Left colon (tissue), 2 donors: ENCODE data around the gene NFKBIZ. TPM values are rescaled to one million over a fixed set of nuclear protein-coding genes. Genes with fewer than 3 reads are reported as not detected.

Source experiments
- ATAC-seq: fragments of 200-7000 bp; cut with Tn5 transposase; one replicate; pipeline ENCODE4 v1.9.1; 2020; ENCODE audit warnings: mild to moderate bottlenecking, moderate library complexity
- DNase-seq, 2 donors: peaks; one replicate each; pipeline ENCODE4 v3.0.0-alpha.2; 2020
- intact Hi-C, 2 donors: fragments of 100-400 bp; cut with DNase I in 1 of 2; cut with micrococcal nuclease in 1 of 2; formaldehyde crosslinking; loops; one replicate each; pipeline versions ENCODE4 v1.11.2 to v1.14.0; 2022; cut with DNase I, micrococcal nuclease
- long read RNA-seq: library from polyadenylated mRNA; unstranded; transcript quantifications from one replicate; pipeline ENCODE4 v2.0.0, GENCODE V29; 2021
- total RNA-seq, 2 donors: library from RNA; stranded (reverse); fragmentation: NEBNext Ultra II Directional; extraction: Animal tissue kit (Norgen Biotek cat#: 25700); gene quantifications; one replicate each; pipeline ENCODE4 v1.2.1, GENCODE V29; 2021
- donor health status: DM: no; HTN: no; CAD: no.
- donor health status: DM: yes; HTN: yes; CAD: no.

The NFKBIZ gene
- total RNA-seq, result 100 to 1,000 TPM in 1 of 2 donors, 10 to 100 TPM in 1; 86.5 to 170 TPM
- long read RNA-seq, transcript NFKBIZ-202 (12 exons, 3,923 nt), result major isoform, 25 of 48 reads
- long read RNA-seq, partial matches to known transcripts, result 12 of 48 reads
- long read RNA-seq, other reads (novel, unspliced or antisense), result 10 of 48 reads

GRCh38 chr3:101848754-101849713, at the start of gene NFKBIZ:
NFKBIZ (plus strand) TSS chr3:101849514; CDS start chr3:101849629, 115 bp downstream.
- DNase-seq, result peak; percentile 97 to 98
- ATAC-seq, result peak; percentile 81
- intact Hi-C loops, result no loop called here

- DNase-seq (no peak), ATAC-seq (no peak)
- intact Hi-C loops, result loop anchor here (10.0 kb wide), 2 partner anchors 424 to 734 kb away; no protein-coding TSS in a partner anchor
Observed at GRCh38 chr3:101801174-101801573, 48.1 kb upstream of the NFKBIZ start.

- DNase-seq (no peak), ATAC-seq (no peak)
Observed at GRCh38 chr3:101802179-101802578, 47.1 kb upstream of the NFKBIZ start.

GRCh38 chr3:101803173-101803782, 46.0 kb upstream of the NFKBIZ start:
- peak; percentile 96 for ATAC-seq
- peak in 1 of 2 donors; percentile 26 for DNase-seq
- intact Hi-C loops, result loop anchor here (10.0 kb wide), 2 partner anchors 422 to 732 kb away; no protein-coding TSS in a partner anchor

More at GRCh38 chr3:101802179-101802578, 47.1 kb upstream of the NFKBIZ start:
- intact Hi-C loops, result loop anchor here (10.0 kb wide), 2 partner anchors 423 to 733 kb away; no protein-coding TSS in a partner anchor

GRCh38 chr3:101803939-101804338, 45.4 kb upstream of the NFKBIZ start:
- DNase-seq, result no peak
- intact Hi-C loops, result loop anchor here (10.0 kb wide), 2 partner anchors 421 to 731 kb away; no protein-coding TSS in a partner anchor
- peak; percentile 75 for ATAC-seq

GRCh38 chr3:101806491-101806890, 42.8 kb upstream of the NFKBIZ start:
- intact Hi-C loops, result loop anchor here (10.0 kb wide), 2 partner anchors 418 to 728 kb away; no protein-coding TSS in a partner anchor
- no peak for DNase-seq
- ATAC-seq, result no peak

- intact Hi-C loops, result loop anchor here (2.0 to 10.0 kb wide), 3 partner anchors 417 to 727 kb away; no protein-coding TSS in a partner anchor
Observed at GRCh38 chr3:101807888-101808287, 41.4 kb upstream of the NFKBIZ start.

GRCh38 chr3:101809178-101810021, 39.9 kb upstream of the NFKBIZ start:
- DNase-seq (peak in 1 of 2 donors; percentile 31), ATAC-seq (peak; percentile 69)
- intact Hi-C loops, result loop anchor here (2.0 to 10.0 kb wide), 5 partner anchors 43 to 725 kb away; no protein-coding TSS in a partner anchor

More at GRCh38 chr3:101807888-101808287, 41.4 kb upstream of the NFKBIZ start:
- DNase-seq, result no peak
- no peak for ATAC-seq

- intact Hi-C loops, result loop anchor here in 1 of 2 donors (5.0 to 10.0 kb wide), 2 partner anchors 42 to 275 kb away; no protein-coding TSS in a partner anchor
Observed at GRCh38 chr3:101810022-101810418, 39.3 kb upstream of the NFKBIZ start.

GRCh38 chr3:101811875-101812274, 37.4 kb upstream of the NFKBIZ start:
- no peak for DNase-seq
- no peak for ATAC-seq
- intact Hi-C loops, result loop anchor here in 1 of 2 donors (5.0 to 10.0 kb wide), 2 partner anchors 40 to 273 kb away; no protein-coding TSS in a partner anchor

More at GRCh38 chr3:101810022-101810418, 39.3 kb upstream of the NFKBIZ start:
- ATAC-seq, result no peak
- DNase-seq, result no peak

GRCh38 chr3:101812895-101813294, 36.4 kb upstream of the NFKBIZ start:
- ATAC-seq (no peak), DNase-seq (no peak)
- intact Hi-C loops, result loop anchor here in 1 of 2 donors (5.0 to 10.0 kb wide), 2 partner anchors 39 to 272 kb away; no protein-coding TSS in a partner anchor

- intact Hi-C loops, result loop anchor here in 1 of 2 donors (5.0 to 10.0 kb wide), 2 partner anchors 38 to 271 kb away; no protein-coding TSS in a partner anchor
- DNase-seq (no peak), ATAC-seq (peak; percentile 58)
Observed at GRCh38 chr3:101813817-101814440, 35.4 kb upstream of the NFKBIZ start.

- intact Hi-C loops, result loop anchor here in 1 of 2 donors (5.0 to 10.0 kb wide), 2 partner anchors 37 to 270 kb away; no protein-coding TSS in a partner anchor
- no peak for DNase-seq
- ATAC-seq, result peak; percentile 41
Observed at GRCh38 chr3:101814835-101815234, 34.5 kb upstream of the NFKBIZ start.

GRCh38 chr3:101816215-101817149, 32.8 kb upstream of the NFKBIZ start:
- no peak for ATAC-seq
- DNase-seq, result no peak
- intact Hi-C loops, result loop anchor here in 1 of 2 donors (10.0 kb wide), 1 partner anchor 268 kb away; no protein-coding TSS in a partner anchor

GRCh38 chr3:101817992-101818391, 31.3 kb upstream of the NFKBIZ start:
- ATAC-seq (no peak), DNase-seq (no peak)
- intact Hi-C loops, result loop anchor here in 1 of 2 donors (10.0 kb wide), 1 partner anchor 267 kb away; no protein-coding TSS in a partner anchor
